OCI-LY3 (cell line): Measurements from ENCODE around the gene RAC3.

Source experiments
- CTCF ChIP-seq: fragments of 200-600, 300-600 bp; sonication (generic); IDR thresholded peaks from 2 replicates; pipeline ENCODE4 v1.5.1; 2014; ENCODE audit warnings: antibody characterized with exemption, low read length, low read depth
- EZH2phosphoT487 ChIP-seq: fragments of 200-600 bp; shearing (Covaris generic); IDR thresholded peaks from 2 replicates; pipeline ENCODE4 v1.6.1; 2018; ENCODE audit warnings: antibody characterized with exemption, mixed run types, low read depth

- no peak for TF ChIP-seq CTCF
- TF ChIP-seq EZH2phosphoT487: no peak
Measured at GRCh38 chr17:81990836-81991683, 40.4 kb upstream of the RAC3 start.
